Stimulated activated naive CD4-positive, alpha-beta T cell treated with Interleukin-2 at 50 U/mL for 16 hours (primary cell): ENCODE measurements around the gene SPATS2L.

Experiments used
- DNase-seq: peaks from one replicate; lab custom pipeline; 2025; lab: John Stamatoyannopoulos, UW

SPATS2L gene

DNA sequence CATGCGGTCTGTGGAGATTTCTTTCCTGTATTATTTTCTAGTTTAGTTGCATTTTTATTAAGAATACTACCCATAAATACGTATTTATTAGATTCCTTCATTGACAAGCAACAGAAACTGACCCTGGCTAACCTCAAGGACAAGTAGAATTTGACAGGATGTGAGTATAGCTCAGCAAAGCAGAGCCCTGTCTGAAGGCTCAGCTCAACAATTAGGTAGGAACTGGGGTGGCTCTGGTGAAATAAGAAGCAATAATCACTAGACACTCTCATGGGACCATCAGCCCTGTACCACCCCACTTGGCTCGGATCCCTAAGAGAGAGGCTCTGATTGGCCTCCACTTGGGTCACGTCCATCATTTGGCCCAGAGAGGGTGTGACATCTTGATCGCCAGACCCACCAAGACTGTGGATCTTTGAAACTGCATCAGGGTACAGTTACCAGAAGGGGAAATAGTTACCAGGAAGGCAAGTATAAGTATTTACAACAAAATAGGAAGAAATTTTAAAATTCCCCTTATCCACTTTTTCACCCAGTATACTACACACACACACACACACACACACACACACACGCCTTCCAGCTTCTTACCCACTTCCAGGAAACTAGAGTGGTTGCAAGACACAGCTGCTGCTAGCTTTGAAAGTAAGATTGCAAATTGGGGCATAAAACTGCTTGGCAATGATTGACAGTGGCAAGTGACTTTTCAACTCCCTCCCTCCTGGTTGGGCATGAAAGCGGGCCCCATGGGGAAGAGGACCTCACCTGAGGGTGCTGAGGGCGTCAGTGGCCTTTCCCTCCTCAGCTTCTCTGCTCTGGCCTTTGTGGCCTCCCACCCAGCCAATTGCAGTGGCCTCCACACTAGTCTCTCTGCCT is 161.6 kb downstream of the SPATS2L start:
- no peak for DNase-seq

DNA sequence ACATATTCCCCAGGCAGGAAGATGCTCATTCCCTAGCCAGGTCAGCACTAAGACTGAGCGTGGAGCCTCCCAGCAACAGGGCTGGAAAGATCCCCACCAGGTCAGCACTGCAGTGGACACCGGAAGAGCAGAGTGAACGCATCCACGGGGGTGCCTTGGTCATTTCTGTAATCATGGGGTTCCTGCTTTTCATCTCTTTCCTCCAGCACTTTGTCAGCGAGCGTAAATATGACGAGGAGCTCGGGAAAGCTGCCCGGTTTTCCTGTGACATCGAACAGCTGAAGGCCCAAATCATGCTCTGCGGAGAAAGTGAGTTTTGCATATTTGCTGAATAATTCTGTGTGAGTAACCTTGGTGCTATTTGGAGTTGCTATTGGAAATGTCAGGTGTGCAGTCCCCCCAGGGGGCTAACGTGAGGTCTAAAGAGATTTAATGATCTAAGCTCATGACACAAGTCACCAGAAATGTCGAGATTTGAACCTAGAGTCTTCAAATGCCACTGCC is 163.3 kb downstream of the SPATS2L start:
- no peak for DNase-seq

DNA sequence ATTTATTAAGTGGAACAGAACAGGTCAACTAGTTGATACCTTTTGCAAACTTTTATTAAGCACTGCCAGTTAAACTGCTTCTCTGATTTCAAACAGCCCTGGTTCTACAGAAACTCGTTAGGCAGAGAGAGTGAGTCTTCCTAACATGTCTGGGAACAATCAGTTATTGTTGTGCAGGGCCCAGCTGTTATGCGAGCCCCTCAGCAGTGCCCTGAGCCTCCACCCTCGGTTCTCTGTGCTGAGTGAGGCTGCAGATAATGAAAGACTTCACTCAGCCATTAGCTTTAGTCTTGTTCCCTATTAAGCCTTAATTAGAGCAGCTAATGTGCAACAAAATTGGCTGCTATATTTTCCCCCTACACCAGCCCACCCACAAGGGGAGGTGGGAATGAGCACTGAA is 163.7 kb downstream of the SPATS2L start:
- DNase-seq = no peak

DNA sequence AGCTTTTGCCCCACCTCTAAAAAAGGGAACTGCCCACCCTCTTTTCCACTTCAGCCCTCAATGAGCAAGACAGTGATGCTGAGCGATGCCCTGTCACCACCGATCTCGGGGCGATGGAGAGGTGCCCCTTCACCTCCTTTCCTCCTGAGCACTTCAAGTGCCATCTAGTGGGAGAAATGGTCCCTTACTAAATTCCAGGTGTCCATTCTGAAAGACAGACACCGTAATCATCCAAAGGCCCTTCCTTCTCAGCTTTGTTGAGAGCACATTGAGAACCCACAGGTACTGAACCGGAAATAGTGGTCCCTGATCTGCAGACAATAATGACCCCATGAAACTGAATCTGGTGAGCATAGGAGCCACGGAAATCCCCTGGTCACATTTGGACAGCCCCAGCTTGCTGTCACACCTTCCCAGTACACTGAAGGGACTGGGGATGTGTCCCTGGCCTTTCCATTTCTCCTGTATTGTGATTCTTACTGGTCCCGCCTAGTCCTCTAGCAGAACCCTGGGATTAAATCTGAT is 164.9 kb downstream of the SPATS2L start:
- peak; percentile 25 for DNase-seq

DNA sequence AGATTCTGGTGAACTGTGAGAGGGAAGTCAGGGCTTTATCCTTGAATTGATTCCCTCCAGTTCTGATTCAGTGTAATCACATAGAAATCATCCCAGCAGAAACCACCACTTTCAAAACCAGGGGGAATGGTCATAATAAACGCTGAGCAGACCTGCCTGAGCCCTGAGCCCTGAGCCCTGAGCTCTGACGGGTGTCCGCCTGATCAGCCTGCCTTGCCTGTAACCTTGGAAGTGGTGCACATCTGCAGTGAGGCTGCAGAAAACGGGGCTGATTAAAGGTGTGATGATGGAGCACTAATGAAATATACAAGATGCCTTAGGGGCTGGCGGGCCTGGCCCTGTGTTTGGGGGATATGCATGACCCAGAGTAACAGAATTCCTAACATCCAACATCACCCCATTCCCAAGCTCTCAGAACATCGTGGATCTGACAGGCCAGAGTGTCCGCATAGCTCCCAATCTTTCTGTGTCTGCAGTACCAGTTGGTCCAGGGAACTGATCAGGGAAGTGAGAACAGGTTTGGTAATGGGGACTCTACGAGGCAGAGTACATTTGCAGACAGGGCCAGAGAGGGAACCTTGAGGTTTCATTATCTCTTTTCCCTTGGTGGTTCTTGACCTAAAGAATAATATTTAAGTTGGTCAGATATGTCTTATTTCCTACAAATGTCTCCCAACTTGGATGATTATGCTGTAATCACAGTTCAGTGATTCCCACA is 165.6 kb downstream of the SPATS2L start:
- no peak for DNase-seq

DNA sequence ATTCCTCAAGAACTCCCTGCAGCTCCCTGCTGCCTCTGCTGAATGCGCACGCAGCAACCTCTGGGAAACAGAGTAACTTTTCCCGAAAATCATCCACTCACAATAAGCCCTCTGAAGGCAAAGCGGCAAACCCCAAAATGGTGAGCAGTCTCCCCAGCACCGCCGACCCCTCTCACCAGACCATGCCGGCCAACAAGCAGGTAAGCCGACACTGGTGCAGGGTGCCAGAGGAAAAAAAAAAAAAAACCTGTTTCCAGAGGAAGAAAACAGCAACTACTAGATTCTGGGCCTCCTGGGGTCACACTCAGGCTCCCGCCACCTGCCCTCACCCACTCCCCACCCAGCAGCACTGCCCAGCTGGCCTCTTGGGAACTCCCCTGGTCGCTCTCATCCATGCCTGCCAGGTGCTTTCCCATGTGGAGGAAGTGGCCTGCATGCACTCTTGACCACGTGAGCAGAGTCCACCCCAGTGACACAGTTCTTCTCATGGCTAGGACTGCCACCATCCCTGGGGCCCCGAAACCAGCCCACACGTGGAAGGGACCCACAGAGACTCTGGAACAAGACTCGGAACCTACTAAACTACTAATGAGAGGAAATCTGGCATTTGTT is 166.5 kb downstream of the SPATS2L start:
- DNase-seq = no peak

DNA sequence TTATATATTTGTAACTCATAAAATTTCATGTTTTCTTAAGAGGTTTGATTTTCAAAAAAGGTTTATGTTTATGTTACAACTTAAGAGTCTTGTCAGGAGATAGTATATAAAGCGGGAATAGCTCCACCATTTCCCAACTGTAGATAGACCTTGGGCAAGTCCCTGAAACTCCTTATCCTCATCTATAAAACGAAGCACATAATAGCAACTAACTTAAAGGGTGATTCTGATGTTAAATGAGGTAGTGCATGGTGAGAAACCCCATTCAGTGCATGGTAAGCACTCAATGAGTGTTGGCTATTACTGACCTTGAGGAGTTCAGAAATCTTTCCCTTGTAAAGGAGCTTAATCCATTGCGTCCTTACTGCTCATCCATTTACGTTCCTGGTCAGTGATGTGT is 169.3 kb downstream of the SPATS2L start:
- no peak for DNase-seq

DNA sequence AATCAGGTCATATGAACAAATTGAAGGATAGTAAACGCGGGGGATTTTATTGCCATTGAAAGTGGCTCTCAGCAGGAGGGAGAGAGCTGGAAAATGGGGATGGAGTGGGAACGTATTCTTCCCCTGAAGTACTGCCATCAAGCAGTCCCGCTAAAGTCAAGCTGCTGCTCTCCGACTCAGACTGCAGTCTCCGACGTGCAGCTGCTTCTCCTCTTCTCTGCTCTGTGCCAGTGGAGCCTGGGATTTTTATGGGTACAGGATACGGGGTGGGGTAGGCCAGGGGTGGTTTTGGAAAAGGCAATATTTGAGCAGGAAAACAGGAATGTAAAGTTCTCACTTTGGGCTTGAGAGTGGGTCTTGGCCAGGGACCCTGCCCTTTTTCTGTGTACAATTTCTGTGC is 170.3 kb downstream of the SPATS2L start:
- no peak for DNase-seq

DNA sequence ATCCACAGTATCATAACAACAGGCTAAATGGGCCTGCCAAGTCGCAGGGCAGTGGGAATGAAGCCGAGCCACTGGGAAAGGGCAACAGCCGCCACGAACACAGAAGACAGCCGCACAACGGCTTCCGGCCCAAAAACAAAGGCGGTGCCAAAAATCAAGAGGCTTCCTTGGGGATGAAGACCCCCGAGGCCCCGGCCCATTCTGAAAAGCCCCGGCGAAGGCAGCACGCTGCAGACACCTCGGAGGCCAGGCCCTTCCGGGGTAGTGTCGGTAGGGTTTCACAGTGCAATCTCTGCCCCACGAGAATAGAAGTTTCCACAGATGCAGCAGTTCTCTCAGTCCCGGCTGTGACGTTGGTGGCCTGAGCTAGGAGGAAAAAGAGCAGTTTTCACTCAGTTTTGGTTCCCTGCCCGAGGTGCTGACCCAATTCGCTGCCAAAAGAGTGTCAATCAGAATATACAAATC is 171.2 kb downstream of the SPATS2L start:
- DNase-seq = no peak

DNA sequence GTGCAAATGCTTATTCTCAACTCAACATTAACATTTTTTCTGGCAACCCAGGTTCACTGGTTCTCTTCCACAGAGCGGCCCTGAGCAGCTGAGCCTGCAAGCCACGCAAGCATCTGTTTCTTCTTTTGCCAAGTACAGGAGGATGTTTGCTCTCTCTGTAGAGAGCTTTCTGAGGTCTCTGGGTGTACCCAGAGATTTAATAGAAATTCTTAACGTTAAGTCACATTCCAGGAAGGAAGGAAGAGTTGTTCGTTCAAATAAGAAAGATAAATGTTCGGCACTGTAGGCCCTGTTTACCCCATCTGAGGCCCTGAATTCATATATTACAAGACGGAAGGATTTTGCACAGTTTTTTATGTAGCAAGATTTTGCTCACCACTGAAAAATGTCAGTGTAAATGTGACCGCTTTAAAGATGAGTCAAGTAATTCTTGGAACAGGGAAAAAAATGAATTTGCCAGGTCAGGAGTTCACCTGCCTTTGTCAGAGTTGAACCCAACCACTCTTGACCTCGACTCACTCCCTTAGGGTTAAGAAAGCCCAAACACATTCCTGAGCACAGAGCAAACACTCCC is 173.3 kb downstream of the SPATS2L start:
- no peak for DNase-seq

DNA sequence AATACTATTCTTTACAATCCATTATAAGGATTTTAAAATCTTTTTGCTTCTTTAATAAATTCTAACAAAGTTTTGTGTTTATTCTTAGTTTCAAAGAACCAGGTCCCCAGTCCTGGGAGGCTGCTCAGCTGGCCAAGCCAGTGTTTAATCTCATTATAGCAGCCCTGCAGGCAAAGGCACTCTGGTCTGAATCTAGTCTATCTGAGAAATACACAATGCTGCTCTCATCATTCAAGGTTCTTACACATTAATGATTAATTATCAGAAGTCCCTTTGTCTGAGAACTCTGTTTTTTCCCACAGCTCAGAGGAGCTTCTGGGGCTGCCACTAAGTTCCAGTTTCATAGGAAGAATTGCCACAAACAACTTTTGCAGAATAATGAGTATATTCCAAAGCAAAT is 175.7 kb downstream of the SPATS2L start:
- DNase-seq = no peak

DNA sequence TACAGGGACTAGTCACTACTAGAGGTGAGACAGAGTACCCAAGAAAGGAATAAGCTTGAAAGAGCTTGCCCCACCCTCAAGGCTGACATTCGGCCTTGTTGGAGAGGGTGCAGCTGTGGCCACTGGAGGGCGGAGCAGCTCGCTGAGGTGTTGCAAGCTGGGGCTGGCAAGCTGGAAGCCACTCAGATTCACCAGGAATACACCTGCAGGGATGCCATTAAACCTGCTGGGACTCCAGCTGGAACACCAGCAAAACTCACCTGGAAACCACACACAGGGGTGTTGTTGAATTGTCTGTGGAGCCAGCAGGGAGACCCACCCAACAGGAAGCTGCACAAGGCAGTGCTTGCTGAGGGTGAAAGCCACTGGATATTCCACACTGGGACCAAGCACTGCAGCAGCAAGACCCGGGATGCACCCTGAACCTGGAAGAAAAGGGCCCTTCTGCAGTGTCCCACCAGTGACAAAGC is 177.3 kb downstream of the SPATS2L start:
- DNase-seq = no peak

DNA sequence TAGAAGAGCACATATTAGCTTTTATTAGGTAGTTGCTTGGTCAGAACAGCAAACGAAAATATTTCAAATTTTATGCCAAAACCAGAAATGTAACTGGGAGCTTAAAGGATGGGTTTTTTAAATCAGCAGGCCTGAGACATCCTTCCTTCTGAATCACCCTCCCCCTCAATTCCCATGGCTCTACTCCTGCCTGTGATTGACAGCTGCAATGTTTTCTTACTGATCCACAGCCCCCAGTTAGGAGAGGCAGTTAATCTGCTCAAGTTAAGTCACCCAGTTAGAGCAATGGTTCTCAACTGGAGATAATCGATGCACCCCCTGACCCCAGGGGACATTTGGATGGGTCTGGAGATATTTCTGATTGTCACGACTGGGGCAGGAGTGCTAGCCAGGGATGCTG is 178.4 kb downstream of the SPATS2L start:
- DNase-seq = no peak

DNA sequence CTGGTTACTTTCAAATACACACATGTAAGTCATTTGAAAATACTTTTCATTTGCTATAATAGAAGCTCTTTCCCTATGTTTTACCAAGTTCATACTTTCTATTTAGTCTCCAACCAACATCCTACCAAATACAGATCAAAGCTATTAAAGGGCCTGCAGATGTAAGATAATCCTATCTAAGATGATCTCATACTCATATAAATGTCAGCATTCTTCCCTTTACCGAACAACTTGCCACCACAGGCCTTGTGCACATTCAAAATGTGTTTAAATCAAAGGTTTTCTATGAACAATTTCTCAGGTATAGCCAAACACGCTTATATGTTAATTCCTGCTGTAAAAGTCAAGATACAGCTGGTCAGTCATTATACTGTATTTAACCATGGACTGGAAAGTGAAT is 180.0 kb downstream of the SPATS2L start:
- DNase-seq = no peak

DNA sequence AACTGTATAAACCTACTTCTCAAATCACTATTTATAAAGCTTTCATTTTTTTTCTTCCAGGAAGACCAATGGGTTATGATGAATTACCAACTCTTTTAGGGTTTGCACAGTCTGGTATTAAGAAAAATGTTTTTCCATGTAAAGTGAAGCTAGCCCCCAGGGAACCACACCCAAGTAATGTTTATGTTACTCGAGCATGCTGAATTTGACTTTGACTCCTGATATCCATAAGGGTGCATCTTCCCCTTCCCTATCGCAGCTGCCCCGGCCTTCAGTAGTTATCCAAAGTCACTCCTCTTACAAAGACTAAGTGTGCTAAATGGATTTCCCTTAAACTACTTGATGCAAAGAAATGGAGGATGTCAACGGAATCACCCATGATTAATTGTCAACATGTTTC is 181.7 kb downstream of the SPATS2L start:
- DNase-seq = no peak

DNA sequence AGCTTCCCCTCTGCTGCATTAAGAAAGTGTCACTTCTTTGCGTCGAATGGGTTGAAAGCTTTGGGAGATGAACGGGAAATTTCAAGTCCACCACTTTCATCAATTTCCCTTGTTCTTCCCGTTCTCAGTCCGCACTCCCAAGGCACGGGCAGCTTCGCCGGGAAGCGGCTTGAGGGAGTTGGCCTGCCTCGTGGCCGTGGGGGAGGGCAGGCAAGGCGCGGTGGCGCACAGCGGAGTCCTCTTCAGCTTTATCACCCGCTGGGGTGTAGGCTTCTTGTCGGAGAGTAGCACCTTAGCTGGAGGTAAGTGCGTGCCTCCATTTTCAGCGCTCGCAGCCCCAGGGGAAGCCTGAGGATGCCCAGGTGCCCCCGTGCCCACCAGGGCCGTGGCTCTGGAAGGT is 183.5 kb downstream of the SPATS2L start:
- no peak for DNase-seq

DNA sequence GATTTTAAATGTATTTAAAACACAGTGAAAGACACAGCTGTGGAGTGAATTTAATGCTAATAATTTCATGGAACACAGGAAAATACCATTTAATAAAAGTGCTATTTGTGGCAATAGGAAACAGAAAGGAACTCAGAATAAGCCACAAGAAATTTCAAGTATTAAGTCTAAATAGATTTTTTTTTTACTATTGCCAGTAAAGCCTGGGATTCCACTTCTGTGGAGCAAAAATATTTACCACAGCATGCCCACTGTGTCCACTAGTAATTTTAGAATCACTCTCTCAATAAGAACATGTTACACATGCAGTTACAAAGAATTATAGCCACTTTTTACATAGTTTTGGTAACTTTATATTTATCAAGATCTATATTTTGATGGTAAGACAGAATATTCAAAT is 186.2 kb downstream of the SPATS2L start:
- no peak for DNase-seq

DNA sequence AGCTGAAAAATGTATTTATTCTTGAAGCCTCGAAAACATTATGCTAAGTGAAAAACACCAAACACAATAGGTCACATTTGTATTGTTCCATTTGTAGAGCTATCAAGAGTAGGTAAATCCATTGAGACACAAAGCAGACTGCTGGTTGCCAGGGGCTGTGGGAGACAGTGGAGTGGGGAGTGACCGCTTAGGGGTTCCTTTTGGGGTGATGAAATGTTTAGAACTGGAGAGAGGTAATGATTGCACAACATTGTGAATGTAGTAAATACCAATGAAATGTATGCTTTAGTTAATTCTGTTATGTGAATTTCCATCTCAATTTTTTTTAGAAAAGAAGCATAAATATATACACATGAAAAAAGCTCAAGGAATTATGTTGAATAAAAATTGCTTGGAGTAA is 187.6 kb downstream of the SPATS2L start:
- no peak for DNase-seq

DNA sequence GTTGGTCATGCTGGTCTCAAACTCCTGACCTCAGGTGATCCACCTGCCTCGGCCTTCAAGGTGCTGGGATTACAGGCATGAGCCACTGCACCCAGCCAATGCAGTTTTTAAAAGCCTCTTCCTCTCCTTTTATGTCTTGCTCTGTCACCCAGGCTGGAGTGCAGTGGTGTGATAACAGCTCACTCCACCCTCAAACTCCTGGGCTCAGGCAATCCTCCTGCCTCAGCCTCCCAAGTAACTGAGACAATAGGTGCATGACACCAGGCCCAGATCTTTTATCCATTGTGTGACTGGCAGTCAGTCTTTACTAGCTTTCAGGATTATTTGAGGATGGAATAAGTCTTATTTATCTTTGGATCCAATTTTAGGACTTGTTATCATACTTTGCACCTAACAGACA is 190.2 kb downstream of the SPATS2L start:
- DNase-seq = no peak

DNA sequence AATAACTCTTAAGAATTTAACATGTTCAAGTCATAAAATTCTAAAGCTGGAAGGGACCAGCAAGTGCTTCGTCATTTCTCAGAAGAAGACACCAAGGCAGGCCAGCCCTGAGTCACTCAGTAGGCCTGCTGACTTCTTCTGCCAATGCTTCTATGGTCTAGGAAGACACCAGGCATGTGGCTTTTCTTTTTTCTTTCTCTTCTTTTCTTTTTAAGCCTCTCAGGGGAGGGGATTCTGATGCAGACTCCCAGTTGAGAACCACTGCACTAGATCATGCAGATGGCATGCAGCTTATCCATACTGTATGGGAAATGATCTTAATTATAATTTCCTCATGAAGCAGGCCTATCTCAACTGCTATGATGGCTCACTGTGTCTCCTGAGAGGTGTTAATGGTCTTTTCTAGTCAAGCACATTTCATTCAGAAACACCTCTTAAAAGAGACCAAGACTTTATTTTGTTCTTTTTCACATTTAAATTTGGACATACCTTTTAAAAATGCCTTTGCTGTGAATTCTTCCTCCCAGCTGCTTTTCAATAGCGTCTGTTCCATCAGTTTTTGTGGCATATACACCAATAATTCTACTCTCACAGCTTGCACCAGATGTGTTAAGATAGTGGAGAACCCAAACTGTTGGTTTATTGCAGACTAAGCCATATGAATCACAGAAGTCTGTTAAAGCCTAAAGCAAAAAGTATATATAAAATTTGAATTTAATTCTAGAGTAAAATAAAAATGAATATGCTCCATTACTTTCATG is 192.1 kb downstream of the SPATS2L start:
- DNase-seq = no peak

DNA sequence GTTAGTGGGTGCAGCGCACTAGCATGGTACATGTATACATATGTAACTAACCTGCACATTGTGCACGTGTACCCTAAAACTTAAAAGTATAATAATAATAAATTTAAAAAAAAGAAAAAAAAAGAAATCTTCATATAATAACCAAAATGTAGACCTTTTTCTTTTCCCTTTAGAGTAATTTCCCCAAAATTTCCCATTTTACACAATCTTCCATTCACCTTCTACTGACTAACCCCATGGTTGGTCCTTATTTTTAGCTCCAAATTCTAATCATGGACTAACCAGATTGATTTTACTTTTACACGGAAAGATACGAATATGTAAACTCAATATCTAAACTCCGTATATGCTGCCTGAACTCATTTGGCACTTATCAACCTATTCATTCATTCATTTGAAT is 195.7 kb downstream of the SPATS2L start:
- no peak for DNase-seq
